Trophoblast cell (in vitro differentiated cells and primary cell): ENCODE measurements around the gene B4GALT1.

Experiments used
- DNase-seq, 2 donors: peaks; one replicate each; pipeline ENCODE4 v3.0.0-alpha.2; 2016
- H2AFZ ChIP-seq: 2 replicates; pipeline ENCODE4 v1.6.1; 2013; ENCODE audit warnings: low read length, moderate library complexity, mild to moderate bottlenecking; ENCODE audit not compliant: insufficient read depth, poor library complexity
- H2AK5ac ChIP-seq: 2 replicates; pipeline ENCODE4 v1.6.1; 2013; ENCODE audit warnings: mild to moderate bottlenecking, low read length
- H2BK120ac ChIP-seq: 2 replicates; pipeline ENCODE4 v1.6.1; 2013; ENCODE audit warnings: low read length, mild to moderate bottlenecking, moderate library complexity; ENCODE audit not compliant: insufficient read depth, poor library complexity
- H2BK12ac ChIP-seq: 2 replicates; pipeline ENCODE4 v1.6.1; 2013; ENCODE audit warnings: mild to moderate bottlenecking, low read length, moderate library complexity
- H2BK5ac ChIP-seq: 2 replicates; pipeline ENCODE4 v1.6.1; 2013; ENCODE audit warnings: low read length, low read depth, moderate library complexity, mild to moderate bottlenecking; ENCODE audit not compliant: poor library complexity
- H3K14ac ChIP-seq: 2 replicates; pipeline ENCODE4 v1.6.1; 2013; ENCODE audit warnings: mild to moderate bottlenecking, low read length
- H3K18ac ChIP-seq: 2 replicates; pipeline ENCODE4 v1.6.1; 2013; ENCODE audit warnings: mild to moderate bottlenecking, low read length
- H3K23ac ChIP-seq: 2 replicates; pipeline ENCODE4 v1.6.1; 2013; ENCODE audit warnings: low read length
- H3K27ac ChIP-seq: 2 replicates; pipeline ENCODE4 v1.5.1; 2013; ENCODE audit warnings: low read depth, mild to moderate bottlenecking, inconsistent platforms, low read length, moderate library complexity
- H3K27me3 ChIP-seq: 2 replicates; pipeline ENCODE4 v1.6.1; 2013; ENCODE audit warnings: inconsistent platforms, mild to moderate bottlenecking, low read length, moderate library complexity; ENCODE audit not compliant: insufficient read depth
- H3K36me3 ChIP-seq, 2 experiments: 1 replicate in 1 of 2; 2 replicates in 1 of 2; pipeline ENCODE4 v1.6.1; 2013; ENCODE audit warnings: low read length in 2 of 2, mild to moderate bottlenecking in 2 of 2, moderate library complexity in 1 of 2; ENCODE audit not compliant: insufficient read depth in 2 of 2, control insufficient read depth in 1 of 2
- H3K4ac ChIP-seq: 2 replicates; pipeline ENCODE4 v1.6.1; 2013; ENCODE audit warnings: low read depth, mild to moderate bottlenecking, low read length, moderate library complexity
- H3K4me1 ChIP-seq, 2 experiments: 1 replicate in 1 of 2; 2 replicates in 1 of 2; pipeline ENCODE4 v1.6.1; 2013; ENCODE audit warnings: low read length in 2 of 2, mild to moderate bottlenecking in 2 of 2, moderate library complexity in 1 of 2; ENCODE audit not compliant: insufficient read depth in 2 of 2, control insufficient read depth in 1 of 2
- H3K4me2 ChIP-seq: 2 replicates; pipeline ENCODE4 v1.6.1; 2013; ENCODE audit warnings: inconsistent platforms, mild to moderate bottlenecking, low read length, moderate library complexity
- H3K4me3 ChIP-seq: 2 replicates; pipeline ENCODE4 v1.5.1; 2013; ENCODE audit warnings: mild to moderate bottlenecking, low read depth, low read length, inconsistent platforms
- H3K79me1 ChIP-seq: one replicate; pipeline ENCODE4 v1.6.1; 2013; ENCODE audit warnings: low read length
- H3K79me2 ChIP-seq: 2 replicates; pipeline ENCODE4 v1.6.1; 2013; ENCODE audit warnings: low read length, mild to moderate bottlenecking; ENCODE audit not compliant: control insufficient read depth, insufficient read depth, poor library complexity
- H3K9ac ChIP-seq: 2 replicates; pipeline ENCODE4 v1.6.1; 2013; ENCODE audit warnings: mild to moderate bottlenecking, low read length
- H3K9me3 ChIP-seq: 2 replicates; pipeline ENCODE4 v1.6.1; 2013; ENCODE audit warnings: low read depth, mild to moderate bottlenecking, control low read depth, inconsistent platforms, low read length; ENCODE audit not compliant: insufficient read depth
- H4K12ac ChIP-seq: 2 replicates; pipeline ENCODE4 v1.6.1; 2013; ENCODE audit warnings: low read depth, mild to moderate bottlenecking, low read length, moderate library complexity
- H4K8ac ChIP-seq: 2 replicates; pipeline ENCODE4 v1.6.1; 2013; ENCODE audit warnings: low read depth, mild to moderate bottlenecking, low read length, moderate library complexity
- H4K91ac ChIP-seq: one replicate; pipeline ENCODE4 v1.6.1; 2013; ENCODE audit warnings: low read depth, mild to moderate bottlenecking, low read length, moderate library complexity
- WGBS: extraction: QIAGEN DNeasy Blood & Tissue Kit; methylation state at CpG from one replicate; pipeline ENCODE4 v1.1.7; 2013; ENCODE audit warnings: missing lambda C conversion rate; ENCODE audit not compliant: insufficient read length, insufficient coverage; ENCODE audit errors: extremely low coverage; 5-methylcytosine and 5-hydroxymethylcytosine counted together

B4GALT1 gene

GRCh38 chr9:33102551-33103210, 64.5 kb downstream of the B4GALT1 start:
- Histone ChIP-seq H3K79me2 (peaks cover 2% of the 10 kb centered on the region), H2BK12ac (peak overlapping the region; percentile 14), H2AFZ (no peak overlapping the region), H3K27me3 (no peaks in the 10 kb centered on the region), H4K8ac (no peak overlapping the region), H4K12ac (no peak overlapping the region), H3K9me3 (no peaks in the 10 kb centered on the region), H3K9ac (no peak overlapping the region), H3K23ac (no peak overlapping the region), H3K4me3 (no peak overlapping the region), H2BK5ac (peak overlapping the region; percentile 16), H3K36me3 (peaks cover 0 to 2% of the 10 kb centered on the region in 2 experiments), H3K4ac (no peak overlapping the region), H3K79me1 (peaks cover 32% of the 10 kb centered on the region), H3K27ac (no peak overlapping the region), H2AK5ac (no peak overlapping the region), H4K91ac (peak overlapping the region; percentile 62), H3K14ac (peak overlapping the region; percentile 16), H2BK120ac (peak overlapping the region; percentile 27), H3K4me2 (no peak overlapping the region), H3K4me1 (peaks cover 37 to 55% of the 10 kb centered on the region in 2 experiments), H3K18ac (no peak overlapping the region)
- no peak for DNase-seq
- no CpG with 5 or more reads among the region's 13 CpGs for WGBS

- Histone ChIP-seq H3K9me3 (no peaks in the 10 kb centered on the region), H3K27ac (no peak overlapping the region), H3K4me3 (no peak overlapping the region), H3K9ac (no peak overlapping the region), H3K23ac (no peak overlapping the region), H4K91ac (peak overlapping the region; percentile 56), H2BK5ac (no peak overlapping the region), H3K27me3 (no peaks in the 10 kb centered on the region), H4K12ac (no peak overlapping the region), H3K4me2 (no peak overlapping the region), H3K4me1 (peaks cover 25 to 42% of the 10 kb centered on the region in 2 experiments), H4K8ac (no peak overlapping the region), H3K18ac (no peak overlapping the region), H3K36me3 (peaks cover 0 to 2% of the 10 kb centered on the region in 2 experiments), H3K79me1 (peaks cover 19% of the 10 kb centered on the region), H2AK5ac (peak overlapping the region; percentile 13), H2BK12ac (peak overlapping the region; percentile 23), H3K4ac (no peak overlapping the region), H2BK120ac (no peak overlapping the region), H2AFZ (no peak overlapping the region), H3K79me2 (no peaks in the 10 kb centered on the region), H3K14ac (no peak overlapping the region)
- peak; percentile 83 to 90 for DNase-seq
- no CpG with 5 or more reads among the region's 10 CpGs for WGBS
Observed at GRCh38 chr9:33101104-33101951, 65.8 kb downstream of the B4GALT1 start.

GRCh38 chr9:33099754-33100153, 67.4 kb downstream of the B4GALT1 start:
- Histone ChIP-seq H2BK12ac (peak overlapping the region; percentile 51), H3K79me1 (peaks cover 17% of the 10 kb centered on the region), H4K8ac (no peak overlapping the region), H3K27me3 (no peaks in the 10 kb centered on the region), H3K9me3 (no peaks in the 10 kb centered on the region), H2AFZ (no peak overlapping the region), H3K4ac (no peak overlapping the region), H2BK5ac (peak overlapping the region; percentile 57), H3K18ac (no peak overlapping the region), H3K14ac (peak overlapping the region; percentile 43), H2AK5ac (no peak overlapping the region), H3K23ac (no peak overlapping the region), H4K91ac (peak overlapping the region; percentile 42), H3K9ac (no peak overlapping the region), H2BK120ac (no peak overlapping the region), H3K4me2 (no peak overlapping the region), H3K4me3 (no peak overlapping the region), H3K36me3 (peaks cover 0 to 2% of the 10 kb centered on the region in 2 experiments), H3K4me1 (peaks cover 23 to 40% of the 10 kb centered on the region in 2 experiments), H4K12ac (no peak overlapping the region), H3K27ac (peak overlapping the region; percentile 65), H3K79me2 (no peaks in the 10 kb centered on the region)
- WGBS: no CpG with 5 or more reads among the region's 2 CpGs
- DNase-seq: no peak

GRCh38 chr9:33097192-33097591, 69.9 kb downstream of the B4GALT1 start:
- Histone ChIP-seq H4K91ac (no peak overlapping the region), H3K9ac (no peak overlapping the region), H3K4ac (no peak overlapping the region), H4K12ac (no peak overlapping the region), H3K14ac (no peak overlapping the region), H3K36me3 (no peaks in the 10 kb centered on the region), H2AFZ (no peak overlapping the region), H2AK5ac (no peak overlapping the region), H3K27ac (no peak overlapping the region), H4K8ac (no peak overlapping the region), H2BK5ac (no peak overlapping the region), H3K4me1 (peaks cover 6 to 17% of the 10 kb centered on the region in 2 experiments), H3K27me3 (no peaks in the 10 kb centered on the region), H3K4me2 (no peak overlapping the region), H3K18ac (no peak overlapping the region), H2BK12ac (no peak overlapping the region), H3K79me1 (peaks cover 5% of the 10 kb centered on the region), H3K4me3 (no peak overlapping the region), H3K79me2 (no peaks in the 10 kb centered on the region), H3K23ac (no peak overlapping the region), H2BK120ac (no peak overlapping the region), H3K9me3 (no peaks in the 10 kb centered on the region)
- WGBS: no CpG with 5 or more reads among the region's 3 CpGs
- DNase-seq: no peak
